Measurements from ENCODE around the gene GPR155.
"Not testable (repeated sequence)": the region's sequence is repeated elsewhere in the genome, so short reads cannot be mapped to it uniquely, and the experiment has no call there.

Gene GPR155

DNA sequence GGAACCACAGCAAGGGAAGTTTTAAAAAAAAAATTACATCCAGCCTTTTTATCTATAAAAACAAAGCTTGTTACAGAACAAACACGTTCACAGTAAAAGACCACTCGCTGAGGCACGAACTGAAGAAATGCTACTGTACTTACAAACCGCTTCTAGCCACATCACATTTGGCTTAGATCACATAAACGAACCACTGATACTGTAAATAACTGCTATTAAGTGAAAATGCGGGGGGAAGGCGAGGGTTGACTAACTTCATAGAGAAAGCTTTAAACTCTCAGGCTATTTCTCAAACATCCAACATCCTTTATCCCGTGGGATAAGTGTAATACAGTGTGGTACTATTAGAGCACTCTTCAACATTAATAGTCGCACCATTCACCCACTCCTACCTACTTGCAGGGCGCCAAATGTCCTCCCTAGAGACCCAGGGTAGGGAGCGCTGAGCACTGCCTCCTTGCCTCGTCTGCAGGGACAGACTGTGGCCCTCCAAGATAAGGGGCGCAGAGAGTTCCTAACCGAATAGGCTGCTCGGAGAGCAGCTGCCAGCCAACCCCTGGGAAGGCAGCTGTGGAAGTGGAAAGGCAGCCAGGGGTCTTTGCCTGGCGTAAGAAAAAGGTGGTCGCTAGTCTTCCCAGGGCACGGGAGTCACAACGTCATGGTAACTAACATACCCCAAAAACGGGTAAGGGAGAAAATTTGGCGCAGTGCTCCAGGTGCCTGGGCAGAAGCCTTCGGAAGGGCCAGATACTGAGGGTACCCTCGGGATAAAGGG, 854 bp downstream of the GPR155 start:
- peak overlapping the region; percentile 43 to 93; a peak in 3 of 4 replicates for H3K4me3 ChIP-seq (ENCODE audit: low read depth in 1 of 2, low read length in 2 of 2)
- H3K9ac ChIP-seq (ENCODE audit: low read depth, low read length) = peak overlapping the region; percentile 72
- DNase-seq (peak; percentile 43), ATAC-seq (ENCODE audit: insufficient read depth, low read depth) (peak; percentile 22)
- no peaks in the 10 kb centered on the region for H3K9me3 ChIP-seq (ENCODE audit: insufficient read depth, low read length, severe bottlenecking)
- peaks cover 54% of the 10 kb centered on the region for H3K4me1 ChIP-seq (ENCODE audit: insufficient read depth, low read length)
- H2AFZ ChIP-seq (ENCODE audit: low read depth, low read length) = peak overlapping the region; percentile 76
- H3K27me3 ChIP-seq (ENCODE audit: insufficient read depth, low read length, poor library complexity) = no peaks in the 10 kb centered on the region
- TF ChIP-seq, protein P1, sequence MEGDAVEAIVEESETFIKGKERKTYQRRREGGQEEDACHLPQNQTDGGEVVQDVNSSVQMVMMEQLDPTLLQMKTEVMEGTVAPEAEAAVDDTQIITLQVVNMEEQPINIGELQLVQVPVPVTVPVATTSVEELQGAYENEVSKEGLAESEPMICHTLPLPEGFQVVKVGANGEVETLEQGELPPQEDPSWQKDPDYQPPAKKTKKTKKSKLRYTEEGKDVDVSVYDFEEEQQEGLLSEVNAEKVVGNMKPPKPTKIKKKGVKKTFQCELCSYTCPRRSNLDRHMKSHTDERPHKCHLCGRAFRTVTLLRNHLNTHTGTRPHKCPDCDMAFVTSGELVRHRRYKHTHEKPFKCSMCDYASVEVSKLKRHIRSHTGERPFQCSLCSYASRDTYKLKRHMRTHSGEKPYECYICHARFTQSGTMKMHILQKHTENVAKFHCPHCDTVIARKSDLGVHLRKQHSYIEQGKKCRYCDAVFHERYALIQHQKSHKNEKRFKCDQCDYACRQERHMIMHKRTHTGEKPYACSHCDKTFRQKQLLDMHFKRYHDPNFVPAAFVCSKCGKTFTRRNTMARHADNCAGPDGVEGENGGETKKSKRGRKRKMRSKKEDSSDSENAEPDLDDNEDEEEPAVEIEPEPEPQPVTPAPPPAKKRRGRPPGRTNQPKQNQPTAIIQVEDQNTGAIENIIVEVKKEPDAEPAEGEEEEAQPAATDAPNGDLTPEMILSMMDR (IDR thresholded peaks at IDR 0.05; ENCODE audit: borderline replicate concordance, extremely low read depth, low read length, poor library complexity, severe bottlenecking) = no peak
- TF ChIP-seq EZH2 (IDR thresholded peaks at IDR 0.05; ENCODE audit: borderline replicate concordance, low read depth, low read length, severe bottlenecking) = no peak
- peak overlapping the region; percentile 96 for H3K4me2 ChIP-seq (ENCODE audit: insufficient read depth, low read length)
- peak overlapping the region; percentile 68 for H3K27ac ChIP-seq (ENCODE audit: low read length)
- no peaks in the 10 kb centered on the region for H3K79me2 ChIP-seq (ENCODE audit: insufficient read depth, low read length)
- no peaks in the 10 kb centered on the region for H3K36me3 ChIP-seq (ENCODE audit: insufficient read depth, low read length)
- H4K20me1 ChIP-seq (ENCODE audit: insufficient read depth, low read length) = no peaks in the 10 kb centered on the region

DNA sequence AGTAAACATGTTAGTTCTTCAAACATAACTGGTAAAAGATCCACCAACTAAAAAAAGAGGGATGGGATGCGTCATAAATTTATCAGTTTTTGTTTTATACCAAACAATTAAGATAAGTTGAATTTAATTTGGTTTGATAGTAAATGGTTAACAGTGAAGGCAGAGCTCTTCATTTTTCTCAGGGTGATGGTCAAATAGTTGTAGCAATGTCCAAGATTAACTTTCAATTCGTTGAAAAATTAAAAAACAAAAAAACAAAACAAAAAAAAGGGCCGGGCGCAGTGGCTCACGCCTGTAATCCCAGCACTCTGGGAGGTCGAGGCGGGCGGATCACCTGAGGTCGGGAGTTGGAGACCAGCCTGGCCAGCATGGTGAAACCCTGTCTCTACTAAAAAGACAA, 1.8 kb downstream of the GPR155 start:
- not testable (repeated sequence) for DNase-seq; H3K36me3 ChIP-seq (ENCODE audit: insufficient read depth, low read length); H3K79me2 ChIP-seq (ENCODE audit: insufficient read depth, low read length); H3K4me2 ChIP-seq (ENCODE audit: insufficient read depth, low read length); H3K27ac ChIP-seq (ENCODE audit: low read length); H3K9ac ChIP-seq (ENCODE audit: low read depth, low read length); H3K9me3 ChIP-seq (ENCODE audit: insufficient read depth, low read length, severe bottlenecking); H4K20me1 ChIP-seq (ENCODE audit: insufficient read depth, low read length); H3K27me3 ChIP-seq (ENCODE audit: insufficient read depth, low read length, poor library complexity); ATAC-seq (ENCODE audit: insufficient read depth, low read depth); H3K4me3 ChIP-seq (ENCODE audit: low read depth in 1 of 2, low read length in 2 of 2); H2AFZ ChIP-seq (ENCODE audit: low read depth, low read length)
- H3K4me1 ChIP-seq (ENCODE audit: insufficient read depth, low read length) = peaks cover 46% of the 10 kb centered on the region

DNA sequence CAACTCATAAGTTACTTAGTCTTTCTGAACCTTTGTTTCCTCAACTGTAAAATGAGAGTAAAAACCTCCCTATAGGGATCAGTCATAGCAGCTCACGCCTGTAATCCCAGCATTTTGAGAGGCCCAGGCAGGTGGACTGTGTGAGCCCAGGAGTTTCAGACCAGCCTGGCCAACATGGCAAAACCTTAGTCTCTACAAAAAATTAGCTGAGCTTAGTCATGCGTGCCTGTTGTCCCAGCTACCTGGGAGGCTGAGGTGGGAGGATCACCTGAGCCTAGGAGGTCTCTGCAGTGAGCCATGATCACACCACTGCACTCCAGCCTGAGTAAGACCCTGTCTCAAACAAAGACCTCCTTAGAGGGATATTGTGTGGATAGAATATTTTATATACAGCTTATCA, 2.3 kb downstream of the GPR155 start:
- Histone ChIP-seq H3K9ac (ENCODE audit: low read depth, low read length) (no peak overlapping the region), H3K4me3 (ENCODE audit: low read depth in 1 of 2, low read length in 2 of 2) (no peak overlapping the region), H3K27ac (ENCODE audit: low read length) (no peak overlapping the region), H3K36me3 (ENCODE audit: insufficient read depth, low read length) (no peaks in the 10 kb centered on the region), H3K27me3 (ENCODE audit: insufficient read depth, low read length, poor library complexity) (no peaks in the 10 kb centered on the region), H3K9me3 (ENCODE audit: insufficient read depth, low read length, severe bottlenecking) (no peaks in the 10 kb centered on the region), H3K4me1 (ENCODE audit: insufficient read depth, low read length) (peaks cover 42% of the 10 kb centered on the region), H3K79me2 (ENCODE audit: insufficient read depth, low read length) (no peaks in the 10 kb centered on the region), H3K4me2 (ENCODE audit: insufficient read depth, low read length) (no peak overlapping the region), H4K20me1 (ENCODE audit: insufficient read depth, low read length) (no peaks in the 10 kb centered on the region), H2AFZ (ENCODE audit: low read depth, low read length) (no peak overlapping the region)
- ATAC-seq (ENCODE audit: insufficient read depth, low read depth) (no peak), DNase-seq (no peak)
- TF ChIP-seq, protein P1 (IDR thresholded peaks at IDR 0.05; ENCODE audit: borderline replicate concordance, extremely low read depth, low read length, poor library complexity, severe bottlenecking) = no peak
- TF ChIP-seq EZH2 (IDR thresholded peaks at IDR 0.05; ENCODE audit: borderline replicate concordance, low read depth, low read length, severe bottlenecking) = no peak

DNA sequence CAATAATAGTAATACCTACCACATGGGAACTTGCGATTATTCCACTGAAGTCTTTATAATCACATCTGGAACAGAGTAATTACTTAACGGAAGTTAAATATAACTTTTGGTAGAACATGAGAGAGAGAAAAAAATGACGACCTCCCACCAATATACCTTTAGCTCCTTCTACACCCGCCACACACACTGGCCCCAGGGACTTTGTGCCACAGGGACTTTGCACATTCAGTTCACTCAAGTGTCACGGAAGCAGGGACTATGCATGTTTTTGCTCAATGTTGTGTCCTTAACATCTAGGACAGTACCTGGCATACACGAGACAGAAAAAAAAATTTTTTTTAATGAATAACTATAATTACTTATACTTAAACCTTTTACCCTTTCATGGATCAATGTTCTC, 4.0 kb downstream of the GPR155 start:
- ATAC-seq (ENCODE audit: insufficient read depth, low read depth) = no peak
- no peak overlapping the region for H3K4me3 ChIP-seq (ENCODE audit: low read depth in 1 of 2, low read length in 2 of 2)
- peaks cover 26% of the 10 kb centered on the region for H3K4me1 ChIP-seq (ENCODE audit: insufficient read depth, low read length)

More for the DNA sequence above, 4.0 kb downstream of the GPR155 start:
- H3K27ac ChIP-seq (ENCODE audit: low read length) = no peak overlapping the region
- no peak overlapping the region for H3K9ac ChIP-seq (ENCODE audit: low read depth, low read length)
- H4K20me1 ChIP-seq (ENCODE audit: insufficient read depth, low read length) = no peaks in the 10 kb centered on the region
- TF ChIP-seq, protein P1 (IDR thresholded peaks at IDR 0.05; ENCODE audit: borderline replicate concordance, extremely low read depth, low read length, poor library complexity, severe bottlenecking) = no peak
- no peak for TF ChIP-seq EZH2 (IDR thresholded peaks at IDR 0.05; ENCODE audit: borderline replicate concordance, low read depth, low read length, severe bottlenecking)
- H3K27me3 ChIP-seq (ENCODE audit: insufficient read depth, low read length, poor library complexity) = no peaks in the 10 kb centered on the region
- no peaks in the 10 kb centered on the region for H3K9me3 ChIP-seq (ENCODE audit: insufficient read depth, low read length, severe bottlenecking)
- no peak overlapping the region for H2AFZ ChIP-seq (ENCODE audit: low read depth, low read length)
- DNase-seq = no peak
- no peaks in the 10 kb centered on the region for H3K36me3 ChIP-seq (ENCODE audit: insufficient read depth, low read length)
- H3K4me2 ChIP-seq (ENCODE audit: insufficient read depth, low read length) = no peak overlapping the region
- H3K79me2 ChIP-seq (ENCODE audit: insufficient read depth, low read length) = no peaks in the 10 kb centered on the region

All from DND-41 (cell line).